ENCODE results near the gene GET4. TPM values are rescaled to one million over a fixed set of nuclear protein-coding genes. Genes with fewer than 3 reads are reported as not detected.

Gene GET4
- total and polyA plus RNA-seq, 4 donors: 19.5 to 34.7 (median 27.3) TPM

DNA sequence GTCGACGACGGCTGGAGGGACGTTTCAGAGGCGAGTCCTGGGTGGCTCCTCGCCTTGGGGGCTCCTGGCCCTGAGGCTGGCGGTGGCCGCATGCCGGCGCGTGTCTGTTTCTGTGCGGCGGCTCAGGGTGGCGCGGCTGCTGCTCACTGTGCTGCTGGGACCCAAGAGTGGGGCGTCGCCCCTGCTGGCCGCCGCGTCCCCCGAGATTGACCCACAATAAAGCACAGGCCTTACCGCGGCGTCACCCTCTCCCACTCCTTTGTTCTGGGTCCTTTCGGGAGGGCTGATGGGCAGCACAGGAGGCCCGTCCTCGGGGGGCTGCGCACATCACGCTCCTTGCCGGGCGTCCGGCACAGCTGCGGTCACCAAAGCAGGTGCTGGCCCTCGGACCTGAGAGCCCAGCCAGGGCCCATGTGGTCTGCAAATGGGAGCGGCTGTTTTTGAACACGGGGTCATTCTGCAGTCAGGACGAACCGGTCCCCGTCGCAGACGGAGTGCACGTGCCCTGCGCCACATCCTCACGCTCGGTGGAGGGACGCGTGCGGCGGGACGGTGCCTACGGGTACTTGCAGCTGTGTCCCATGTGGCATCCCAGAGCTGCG is 19.2 kb downstream of the GET4 start:
- Histone ChIP-seq H3K27ac (ENCODE audit: low read depth in 1 of 2, low read length in 2 of 2) (no peak overlapping the region), H3K27me3 (ENCODE audit: control insufficient read depth in 4 of 4, insufficient read depth in 4 of 4, low read length in 3 of 4) (no peaks in the 10 kb centered on the region), H3K36me3 (ENCODE audit: control insufficient read depth in 4 of 4, insufficient read depth in 3 of 4, low read depth in 1 of 4, low read length in 3 of 4) (peaks cover 27 to 59% (median 35%) of the 10 kb centered on the region in 4 donors), H3K4me1 (ENCODE audit: control insufficient read depth in 4 of 4, insufficient read depth in 4 of 4, low read length in 3 of 4) (peaks cover 0 to 10% (median 3%) of the 10 kb centered on the region in 4 donors), H3K9me3 (ENCODE audit: control insufficient read depth in 4 of 4, low read length in 3 of 4) (no peaks in the 10 kb centered on the region), H3K4me3 (ENCODE audit: low read depth in 1 of 3, low read length in 3 of 3) (no peak overlapping the region), H3K9ac (ENCODE audit: low read depth in 1 of 2, low read length in 2 of 2) (no peak overlapping the region)
- TF ChIP-seq RAD21 (IDR thresholded peaks at IDR 0.05): no peak
- TF ChIP-seq HNF4A (conservative IDR thresholded peaks at IDR 0.05): no peak
- TF ChIP-seq, protein P1, sequence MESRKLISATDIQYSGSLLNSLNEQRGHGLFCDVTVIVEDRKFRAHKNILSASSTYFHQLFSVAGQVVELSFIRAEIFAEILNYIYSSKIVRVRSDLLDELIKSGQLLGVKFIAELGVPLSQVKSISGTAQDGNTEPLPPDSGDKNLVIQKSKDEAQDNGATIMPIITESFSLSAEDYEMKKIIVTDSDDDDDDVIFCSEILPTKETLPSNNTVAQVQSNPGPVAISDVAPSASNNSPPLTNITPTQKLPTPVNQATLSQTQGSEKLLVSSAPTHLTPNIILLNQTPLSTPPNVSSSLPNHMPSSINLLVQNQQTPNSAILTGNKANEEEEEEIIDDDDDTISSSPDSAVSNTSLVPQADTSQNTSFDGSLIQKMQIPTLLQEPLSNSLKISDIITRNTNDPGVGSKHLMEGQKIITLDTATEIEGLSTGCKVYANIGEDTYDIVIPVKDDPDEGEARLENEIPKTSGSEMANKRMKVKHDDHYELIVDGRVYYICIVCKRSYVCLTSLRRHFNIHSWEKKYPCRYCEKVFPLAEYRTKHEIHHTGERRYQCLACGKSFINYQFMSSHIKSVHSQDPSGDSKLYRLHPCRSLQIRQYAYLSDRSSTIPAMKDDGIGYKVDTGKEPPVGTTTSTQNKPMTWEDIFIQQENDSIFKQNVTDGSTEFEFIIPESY (IDR thresholded peaks at IDR 0.05): no peak
- TF ChIP-seq, protein P2, sequence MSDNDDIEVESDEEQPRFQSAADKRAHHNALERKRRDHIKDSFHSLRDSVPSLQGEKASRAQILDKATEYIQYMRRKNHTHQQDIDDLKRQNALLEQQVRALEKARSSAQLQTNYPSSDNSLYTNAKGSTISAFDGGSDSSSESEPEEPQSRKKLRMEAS (IDR thresholded peaks at IDR 0.05): no peak
- no peak for TF ChIP-seq TAF1 (conservative IDR thresholded peaks at IDR 0.05)
- TF ChIP-seq JUND (IDR thresholded peaks at IDR 0.05): no peak
- TF ChIP-seq, protein P3, sequence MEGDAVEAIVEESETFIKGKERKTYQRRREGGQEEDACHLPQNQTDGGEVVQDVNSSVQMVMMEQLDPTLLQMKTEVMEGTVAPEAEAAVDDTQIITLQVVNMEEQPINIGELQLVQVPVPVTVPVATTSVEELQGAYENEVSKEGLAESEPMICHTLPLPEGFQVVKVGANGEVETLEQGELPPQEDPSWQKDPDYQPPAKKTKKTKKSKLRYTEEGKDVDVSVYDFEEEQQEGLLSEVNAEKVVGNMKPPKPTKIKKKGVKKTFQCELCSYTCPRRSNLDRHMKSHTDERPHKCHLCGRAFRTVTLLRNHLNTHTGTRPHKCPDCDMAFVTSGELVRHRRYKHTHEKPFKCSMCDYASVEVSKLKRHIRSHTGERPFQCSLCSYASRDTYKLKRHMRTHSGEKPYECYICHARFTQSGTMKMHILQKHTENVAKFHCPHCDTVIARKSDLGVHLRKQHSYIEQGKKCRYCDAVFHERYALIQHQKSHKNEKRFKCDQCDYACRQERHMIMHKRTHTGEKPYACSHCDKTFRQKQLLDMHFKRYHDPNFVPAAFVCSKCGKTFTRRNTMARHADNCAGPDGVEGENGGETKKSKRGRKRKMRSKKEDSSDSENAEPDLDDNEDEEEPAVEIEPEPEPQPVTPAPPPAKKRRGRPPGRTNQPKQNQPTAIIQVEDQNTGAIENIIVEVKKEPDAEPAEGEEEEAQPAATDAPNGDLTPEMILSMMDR (IDR thresholded peaks at IDR 0.05; ENCODE audit: low read depth, low read length, missing input control): no peak
- TF ChIP-seq HNF4G (IDR thresholded peaks at IDR 0.05): no peak
- TF ChIP-seq YY1 (IDR thresholded peaks at IDR 0.05): no peak
- TF ChIP-seq FOXA2 (IDR thresholded peaks at IDR 0.05): no peak
- TF ChIP-seq, protein P4, sequence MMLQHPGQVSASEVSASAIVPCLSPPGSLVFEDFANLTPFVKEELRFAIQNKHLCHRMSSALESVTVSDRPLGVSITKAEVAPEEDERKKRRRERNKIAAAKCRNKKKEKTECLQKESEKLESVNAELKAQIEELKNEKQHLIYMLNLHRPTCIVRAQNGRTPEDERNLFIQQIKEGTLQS (IDR thresholded peaks at IDR 0.05): no peak
- TF ChIP-seq EGR1 (IDR thresholded peaks at IDR 0.05; ENCODE audit: low read depth in 2 of 2): no peak
- TF ChIP-seq GABPA (IDR thresholded peaks at IDR 0.05 in 1 of 2, conservative IDR thresholded peaks at IDR 0.05 in 1 of 2): no peak
- TF ChIP-seq SP1 (IDR thresholded peaks at IDR 0.05): no peak
- TF ChIP-seq FOXA1 (IDR thresholded peaks at IDR 0.05): no peak
- TF ChIP-seq NR2F2 (IDR thresholded peaks at IDR 0.05): no peak
- TF ChIP-seq, protein P5, sequence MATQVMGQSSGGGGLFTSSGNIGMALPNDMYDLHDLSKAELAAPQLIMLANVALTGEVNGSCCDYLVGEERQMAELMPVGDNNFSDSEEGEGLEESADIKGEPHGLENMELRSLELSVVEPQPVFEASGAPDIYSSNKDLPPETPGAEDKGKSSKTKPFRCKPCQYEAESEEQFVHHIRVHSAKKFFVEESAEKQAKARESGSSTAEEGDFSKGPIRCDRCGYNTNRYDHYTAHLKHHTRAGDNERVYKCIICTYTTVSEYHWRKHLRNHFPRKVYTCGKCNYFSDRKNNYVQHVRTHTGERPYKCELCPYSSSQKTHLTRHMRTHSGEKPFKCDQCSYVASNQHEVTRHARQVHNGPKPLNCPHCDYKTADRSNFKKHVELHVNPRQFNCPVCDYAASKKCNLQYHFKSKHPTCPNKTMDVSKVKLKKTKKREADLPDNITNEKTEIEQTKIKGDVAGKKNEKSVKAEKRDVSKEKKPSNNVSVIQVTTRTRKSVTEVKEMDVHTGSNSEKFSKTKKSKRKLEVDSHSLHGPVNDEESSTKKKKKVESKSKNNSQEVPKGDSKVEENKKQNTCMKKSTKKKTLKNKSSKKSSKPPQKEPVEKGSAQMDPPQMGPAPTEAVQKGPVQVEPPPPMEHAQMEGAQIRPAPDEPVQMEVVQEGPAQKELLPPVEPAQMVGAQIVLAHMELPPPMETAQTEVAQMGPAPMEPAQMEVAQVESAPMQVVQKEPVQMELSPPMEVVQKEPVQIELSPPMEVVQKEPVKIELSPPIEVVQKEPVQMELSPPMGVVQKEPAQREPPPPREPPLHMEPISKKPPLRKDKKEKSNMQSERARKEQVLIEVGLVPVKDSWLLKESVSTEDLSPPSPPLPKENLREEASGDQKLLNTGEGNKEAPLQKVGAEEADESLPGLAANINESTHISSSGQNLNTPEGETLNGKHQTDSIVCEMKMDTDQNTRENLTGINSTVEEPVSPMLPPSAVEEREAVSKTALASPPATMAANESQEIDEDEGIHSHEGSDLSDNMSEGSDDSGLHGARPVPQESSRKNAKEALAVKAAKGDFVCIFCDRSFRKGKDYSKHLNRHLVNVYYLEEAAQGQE (IDR thresholded peaks at IDR 0.05): no peak
- no peak for DNase-seq (ENCODE audit: low spot score)
- WGBS: 97% methylated on average over 52 of the region's 52 CpGs
